ENCODE results near the gene CDA.
"Not testable (repeated sequence)": the region's sequence is repeated elsewhere in the genome, so short reads cannot be mapped to it uniquely, and the experiment has no call there.

Gene CDA

DNA sequence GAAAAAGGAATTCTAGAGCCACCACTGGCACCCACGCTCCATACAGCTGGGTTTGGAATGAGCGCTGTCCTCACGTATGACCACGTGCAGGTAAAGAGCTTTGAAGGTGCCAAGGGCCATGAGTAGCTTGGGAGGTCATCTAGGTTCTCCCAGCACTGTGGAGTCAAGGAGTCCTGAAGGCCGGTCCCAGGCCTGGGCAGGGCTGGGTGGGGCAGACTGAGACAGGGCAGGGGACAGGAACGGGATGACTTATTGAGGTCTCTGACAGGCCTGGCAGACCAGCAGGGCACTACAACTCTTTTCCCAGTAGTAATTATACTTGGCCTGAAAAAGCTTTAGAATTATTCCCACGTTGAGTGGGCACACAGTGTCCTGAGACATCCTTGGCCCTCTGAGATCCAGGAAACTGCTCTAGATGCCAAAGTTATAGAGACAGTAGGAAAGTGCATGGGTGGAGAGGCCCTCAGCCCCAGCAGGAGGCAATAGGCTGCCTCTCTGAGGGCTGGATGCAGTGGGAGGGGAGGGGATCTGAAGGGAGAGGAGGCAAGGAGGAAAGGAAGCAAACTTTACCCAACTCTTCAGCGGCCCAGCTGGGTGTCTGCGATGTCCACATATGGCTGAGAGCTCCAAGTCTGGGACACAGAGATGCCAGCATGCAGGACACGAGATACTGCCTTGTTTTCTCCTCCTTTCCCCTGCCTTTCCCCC lies 1.8 kb upstream of the CDA start:
- DNase-seq (ENCODE audit: low read depth in 2 of 2), result no peak

DNA sequence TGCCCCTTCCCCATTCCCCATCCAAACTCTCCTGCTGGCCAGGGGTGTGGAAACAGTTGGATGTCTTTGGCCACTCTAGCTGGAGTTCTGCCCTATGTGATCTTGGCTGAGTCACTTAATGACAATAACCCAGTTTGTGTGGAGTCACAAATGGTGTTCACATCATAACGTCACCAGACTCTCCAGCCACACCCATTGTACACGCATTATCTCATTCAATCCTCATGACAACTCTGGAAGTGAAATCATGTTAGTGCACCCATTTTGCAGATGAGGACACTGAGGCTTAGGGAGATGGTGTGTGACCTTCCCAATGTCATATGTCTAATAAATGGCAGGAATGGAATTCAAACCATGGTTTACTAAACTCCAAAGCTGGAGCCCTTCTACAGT lies 1.2 kb upstream of the CDA start:
- DNase-seq (ENCODE audit: low read depth in 2 of 2), result no peak

DNA sequence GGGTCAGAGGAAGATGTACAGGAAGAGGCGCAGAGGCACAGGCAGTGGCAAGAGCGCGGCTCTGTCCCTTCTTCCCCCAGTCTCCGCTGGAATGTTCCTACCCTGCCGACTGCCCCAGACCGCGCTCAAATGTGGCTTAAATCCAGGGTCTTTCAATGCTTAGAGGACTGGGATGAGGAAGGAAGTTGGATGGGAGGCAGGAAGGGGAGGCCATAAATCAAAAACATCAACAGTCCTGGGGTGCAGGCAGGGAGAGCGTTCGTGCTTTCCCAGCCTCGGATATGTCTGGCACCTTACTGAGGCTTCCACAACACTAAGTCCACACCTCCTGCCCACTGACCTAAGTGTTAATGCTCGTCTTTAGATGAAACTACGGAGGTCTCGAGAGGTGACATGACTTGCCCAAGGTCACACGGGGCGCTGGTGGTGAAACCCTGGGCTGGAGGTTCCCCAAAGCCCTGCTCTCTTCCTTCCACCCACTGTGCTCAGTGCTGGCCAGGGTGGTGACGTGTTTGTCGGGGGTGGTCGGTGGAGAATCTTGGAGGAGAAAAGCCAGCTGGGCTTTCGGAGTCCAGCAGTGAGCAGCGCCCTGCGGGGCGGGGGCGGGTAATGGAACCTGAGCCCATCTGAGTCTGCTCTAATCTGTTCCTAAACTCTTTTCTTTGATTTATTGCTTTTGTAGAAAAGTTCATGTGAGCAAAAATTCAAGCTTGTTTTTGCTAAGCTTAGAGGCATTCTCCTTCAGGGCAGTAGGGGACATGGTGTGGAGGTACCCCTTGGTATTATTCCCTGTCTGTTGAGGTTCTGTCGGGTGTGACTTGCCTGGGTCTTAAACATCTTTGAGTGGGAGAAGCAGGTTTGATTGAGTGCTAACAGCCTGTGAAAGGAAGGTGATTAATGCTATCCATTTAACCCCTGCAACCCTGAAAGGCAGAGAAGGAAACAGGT lies 708 bp downstream of the CDA start:
- DNase-seq (ENCODE audit: low read depth in 2 of 2), result no peak

DNA sequence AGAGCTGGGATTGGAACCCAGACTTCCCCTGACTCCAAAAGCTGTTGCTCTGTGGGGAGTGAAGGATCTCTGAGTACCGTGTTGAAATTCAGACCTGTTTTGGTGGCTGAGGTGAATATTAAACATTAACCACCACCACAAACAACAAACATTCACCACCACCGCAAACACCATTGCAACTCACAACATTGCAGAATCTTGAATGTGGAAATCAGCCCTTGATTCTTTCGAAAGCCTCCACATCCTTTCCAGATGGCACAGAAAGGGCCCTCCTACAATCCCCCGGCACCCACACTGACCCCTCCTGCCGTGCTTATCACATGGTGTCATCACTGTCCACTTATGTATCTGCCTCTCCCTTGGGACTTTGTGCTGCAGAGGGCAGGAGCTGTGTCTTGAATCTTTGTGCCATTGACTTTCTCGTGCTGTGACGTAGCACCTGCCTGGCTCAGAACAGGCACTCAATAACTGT lies 1.4 kb downstream of the CDA start:
- DNase-seq (ENCODE audit: low read depth in 2 of 2), result no peak

GRCh38 chr1:20593756-20594155 lies 4.9 kb downstream of the CDA start:
- no peak for DNase-seq (ENCODE audit: low read depth in 2 of 2)

- DNase-seq (ENCODE audit: low read depth in 2 of 2), result no peak
Observed at GRCh38 chr1:20594746-20595145, 5.8 kb downstream of the CDA start.

DNA sequence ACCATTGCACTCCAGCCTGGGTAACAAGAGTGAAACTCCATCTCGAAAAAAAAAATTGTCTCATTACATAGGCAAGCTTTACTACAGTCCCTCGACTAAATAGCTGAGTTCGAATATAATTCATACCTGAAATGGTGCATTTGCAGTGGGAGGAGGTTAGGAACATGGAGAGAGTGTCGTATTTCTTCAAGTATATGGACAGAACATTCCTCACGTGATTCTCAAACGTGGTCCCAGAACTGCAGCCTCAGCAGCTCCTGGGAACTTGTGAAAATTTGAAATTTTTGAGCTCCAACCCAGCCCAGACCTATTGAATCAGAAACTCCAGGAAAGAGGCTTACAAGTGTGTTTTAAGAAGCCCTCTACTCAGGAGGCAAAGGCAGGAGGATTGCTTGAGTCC lies 7.2 kb downstream of the CDA start:
- DNase-seq (ENCODE audit: low read depth in 2 of 2), result no peak

DNA sequence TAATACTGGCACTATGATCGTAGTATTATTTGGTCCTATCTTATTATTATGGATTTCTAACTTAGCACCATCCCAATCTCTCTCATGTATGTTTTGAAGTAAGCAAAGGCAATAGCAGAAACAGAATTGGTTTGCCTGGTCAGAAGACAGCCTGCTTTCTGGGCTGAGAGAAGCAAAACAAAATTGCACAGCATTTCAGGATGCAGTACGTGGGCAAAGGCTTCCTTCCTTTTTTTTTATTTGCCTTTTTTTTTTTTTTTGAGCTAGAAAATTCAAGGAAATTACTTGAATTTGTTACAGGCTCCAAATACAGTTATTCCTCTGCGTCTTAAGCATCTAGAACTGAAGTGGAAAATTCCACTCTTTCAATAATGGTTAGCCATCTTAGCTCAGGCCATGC lies 8.8 kb downstream of the CDA start:
- DNase-seq (ENCODE audit: low read depth in 2 of 2), result no peak

GRCh38 chr1:20600156-20600555 lies 11.3 kb downstream of the CDA start:
- DNase-seq (ENCODE audit: low read depth in 2 of 2), result no peak

DNA sequence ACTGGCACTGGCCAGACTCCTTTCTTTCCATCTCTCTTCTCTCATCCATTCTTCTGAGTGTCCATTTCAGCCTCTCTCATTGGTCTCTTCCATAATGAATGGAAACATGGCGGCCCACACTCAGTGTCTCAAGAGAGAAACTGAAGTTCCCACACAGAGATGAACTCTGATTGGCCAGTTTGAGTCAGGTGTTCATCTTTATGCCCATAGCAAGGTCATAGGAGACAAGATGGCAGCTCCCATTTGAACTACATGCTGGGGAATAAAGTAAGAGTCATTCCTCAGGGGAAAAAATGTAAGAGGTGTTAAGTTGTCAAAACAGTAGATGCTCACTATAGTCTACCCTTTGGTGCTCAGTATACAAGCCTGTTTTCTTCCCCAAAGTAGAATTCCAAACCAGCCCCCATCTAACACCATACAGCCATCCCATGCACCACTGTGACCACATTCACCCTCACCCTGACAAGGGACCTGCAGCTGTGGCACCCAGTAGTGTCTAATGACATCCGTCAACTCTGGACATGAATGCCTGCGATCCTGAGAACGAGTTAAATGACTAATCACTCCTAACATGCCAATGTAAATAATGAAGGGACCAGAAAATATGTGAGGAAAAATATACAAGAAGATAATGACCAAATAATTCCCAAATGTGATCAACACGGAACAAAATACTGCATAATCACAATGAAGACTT lies 12.4 kb downstream of the CDA start:
- DNase-seq (ENCODE audit: low read depth in 2 of 2), result no peak

DNA sequence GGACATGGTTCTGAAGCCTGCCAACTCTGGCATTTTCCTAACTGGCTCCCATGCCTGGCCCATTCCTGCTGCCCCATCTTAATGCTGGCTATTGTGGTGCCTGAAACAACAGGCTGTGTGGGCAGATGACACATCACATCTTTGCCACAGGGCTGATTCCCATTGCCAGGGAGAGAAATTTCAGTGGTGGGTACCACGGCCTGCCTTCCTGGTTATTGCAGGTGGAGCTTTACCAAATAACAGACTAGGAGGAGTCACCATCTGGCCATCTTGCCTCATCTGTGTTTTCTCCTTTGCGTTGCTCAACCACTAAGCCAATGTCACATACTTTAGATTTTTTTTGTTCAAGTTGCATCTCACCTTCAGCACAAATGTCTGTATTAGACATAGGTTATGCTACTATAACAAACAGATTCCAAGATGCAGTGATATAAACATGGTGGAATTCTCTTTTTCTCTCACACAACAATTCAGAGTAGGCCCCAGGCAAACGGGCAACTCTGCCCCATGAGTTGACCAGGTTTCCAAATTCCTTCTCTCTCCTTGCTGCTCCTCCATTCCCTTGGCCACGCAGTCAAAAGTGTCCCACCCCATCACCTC lies 14.1 kb downstream of the CDA start:
- no peak for DNase-seq (ENCODE audit: low read depth in 2 of 2)

- DNase-seq (ENCODE audit: low read depth in 2 of 2), result no peak
Observed at GRCh38 chr1:20603504-20604464, 14.9 kb downstream of the CDA start.

GRCh38 chr1:20604678-20605077 lies 15.8 kb downstream of the CDA start:
- no peak for DNase-seq (ENCODE audit: low read depth in 2 of 2)

GRCh38 chr1:20606801-20607570 lies 18.1 kb downstream of the CDA start:
- not testable (repeated sequence) for DNase-seq (ENCODE audit: low read depth in 2 of 2)

GRCh38 chr1:20609541-20609940 lies 20.6 kb downstream of the CDA start:
- DNase-seq (ENCODE audit: low read depth in 2 of 2), result no peak

DNA sequence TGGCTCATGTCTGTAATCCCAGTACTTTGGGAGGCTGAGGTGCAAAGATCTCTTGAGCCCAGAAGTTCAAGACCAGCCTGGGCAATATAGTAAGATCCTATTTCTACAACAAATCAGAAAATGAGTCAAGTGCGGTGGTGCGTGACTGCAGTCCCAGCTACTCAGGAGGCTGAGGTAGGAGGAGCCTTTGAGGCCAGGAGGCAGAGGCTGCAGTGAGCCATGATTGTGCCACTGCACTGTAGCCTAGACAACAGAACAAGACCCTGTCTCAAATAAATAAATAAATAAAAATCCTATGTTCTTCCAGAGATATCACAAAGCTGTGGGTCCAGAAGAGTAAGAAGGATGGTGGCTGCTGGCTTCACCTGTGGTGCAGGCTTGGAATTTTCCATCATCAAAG lies 22.1 kb downstream of the CDA start:
- no peak for DNase-seq (ENCODE audit: low read depth in 2 of 2)

DNA sequence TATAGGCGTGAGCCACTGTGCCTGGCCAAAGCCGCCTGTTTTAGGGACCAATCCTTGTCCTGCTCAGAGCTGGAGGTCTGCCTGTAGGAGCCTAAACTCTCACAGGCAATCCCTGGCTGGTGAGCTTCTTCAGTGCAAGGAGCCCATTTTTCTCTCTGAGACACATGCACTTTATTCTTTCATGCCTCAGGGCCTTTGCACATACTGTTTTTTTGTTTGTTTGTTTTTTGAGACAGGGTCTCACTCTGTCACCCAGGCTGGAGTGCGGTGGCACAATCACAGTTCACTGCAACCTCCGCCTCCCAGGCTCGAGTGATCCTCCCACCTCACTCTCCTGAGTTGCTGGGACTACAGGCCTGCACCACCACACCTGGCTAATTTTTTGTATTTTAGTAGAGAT lies 22.8 kb downstream of the CDA start:
- no peak for DNase-seq (ENCODE audit: low read depth in 2 of 2)

- DNase-seq (ENCODE audit: low read depth in 2 of 2), result no peak
Observed at GRCh38 chr1:20612221-20612746, 23.4 kb downstream of the CDA start.

- no peak for DNase-seq (ENCODE audit: low read depth in 2 of 2)
Observed at GRCh38 chr1:20614131-20614579, 25.3 kb downstream of the CDA start.
